RWPE1 (cell line): ENCODE measurements around the gene NQO1.

Source experiments
- CTCF ChIA-PET: fragments of 350-600 bp; sonication (Branson Sonifier 250); formaldehyde crosslinking; extraction: SDS; loops from one replicate; lab custom pipeline; 2021; lab: Yijun Ruan, JAX
- POLR2A ChIA-PET: fragments of 400-600 bp; formaldehyde crosslinking; extraction: SDS; loops from one replicate; lab custom pipeline; 2020; ENCODE audit warnings: antibody characterized with exemption; ENCODE audit not compliant: low non-redundant PET; lab: Yijun Ruan, JAX
- DNase-seq: peaks from one replicate; pipeline ENCODE4 v3.0.0; 2012; ENCODE audit warnings: low spot score
- H3K27ac ChIP-seq: fragments of 450-650 bp; 2 replicates; pipeline ENCODE4 v1.5.1; 2017
- TF ChIP-seq, protein P1 (sequence below): fragments of 450-650 bp; conservative IDR thresholded peaks from 2 replicates; pipeline ENCODE4 v1.5.1; 2017; ENCODE audit warnings: low read depth, mild to moderate bottlenecking

The NQO1 gene

DNA sequence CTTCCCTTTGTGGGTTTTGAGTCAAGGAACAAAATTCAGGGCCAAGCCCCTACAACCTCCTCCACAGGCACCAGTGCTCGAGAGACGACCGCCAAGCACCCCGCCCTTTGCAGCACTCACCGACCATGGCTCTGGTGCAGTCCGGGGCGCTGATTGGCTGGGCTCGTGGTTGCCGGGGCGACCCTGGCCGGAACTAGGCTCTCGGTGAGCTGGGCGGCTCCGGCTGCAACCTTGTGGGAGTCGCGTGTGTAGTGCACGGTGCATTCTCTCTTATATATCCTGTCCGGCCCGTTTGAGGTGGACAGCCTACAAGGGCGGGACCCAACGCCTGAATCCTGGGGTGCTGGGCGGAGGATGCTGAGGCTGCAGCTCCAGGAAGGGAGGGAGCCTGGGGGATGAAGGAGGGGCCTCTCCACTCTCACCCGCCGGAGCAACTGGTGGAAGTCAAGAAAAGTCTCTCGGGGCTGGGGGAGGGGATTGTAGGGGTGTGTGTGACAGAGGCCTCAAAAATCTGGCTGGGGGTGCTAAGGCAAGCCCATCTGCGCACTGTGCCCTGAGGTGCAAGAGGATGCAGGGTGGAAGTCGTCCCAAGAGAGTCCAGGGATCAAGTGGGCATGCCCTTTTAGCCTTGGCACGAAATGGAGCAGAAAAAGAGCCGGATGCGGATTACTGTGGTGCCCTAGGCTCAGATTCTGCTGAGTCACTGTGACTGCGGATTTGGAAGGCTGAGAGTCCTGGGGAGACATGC is at the start of gene NQO1:
NQO1 (minus strand) TSS at position 248 of the 748 bp plus-strand sequence; CDS start at position 127, 121 bp downstream.
- CTCF ChIA-PET, result interaction anchor here (0.7 to 0.8 kb wide), 2 partner anchors 28 to 1217 kb away, joined by 3 read pairs; partner anchors contain the start of gene NOB1
- DNase-seq, result peak; percentile 96
- TF ChIP-seq, protein P1, sequence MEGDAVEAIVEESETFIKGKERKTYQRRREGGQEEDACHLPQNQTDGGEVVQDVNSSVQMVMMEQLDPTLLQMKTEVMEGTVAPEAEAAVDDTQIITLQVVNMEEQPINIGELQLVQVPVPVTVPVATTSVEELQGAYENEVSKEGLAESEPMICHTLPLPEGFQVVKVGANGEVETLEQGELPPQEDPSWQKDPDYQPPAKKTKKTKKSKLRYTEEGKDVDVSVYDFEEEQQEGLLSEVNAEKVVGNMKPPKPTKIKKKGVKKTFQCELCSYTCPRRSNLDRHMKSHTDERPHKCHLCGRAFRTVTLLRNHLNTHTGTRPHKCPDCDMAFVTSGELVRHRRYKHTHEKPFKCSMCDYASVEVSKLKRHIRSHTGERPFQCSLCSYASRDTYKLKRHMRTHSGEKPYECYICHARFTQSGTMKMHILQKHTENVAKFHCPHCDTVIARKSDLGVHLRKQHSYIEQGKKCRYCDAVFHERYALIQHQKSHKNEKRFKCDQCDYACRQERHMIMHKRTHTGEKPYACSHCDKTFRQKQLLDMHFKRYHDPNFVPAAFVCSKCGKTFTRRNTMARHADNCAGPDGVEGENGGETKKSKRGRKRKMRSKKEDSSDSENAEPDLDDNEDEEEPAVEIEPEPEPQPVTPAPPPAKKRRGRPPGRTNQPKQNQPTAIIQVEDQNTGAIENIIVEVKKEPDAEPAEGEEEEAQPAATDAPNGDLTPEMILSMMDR, result no peak
- POLR2A ChIA-PET, result interaction anchor here (0.6 kb wide), 2 partner anchors 158 to 562 kb away, joined by 3 to 10 read pairs; no protein-coding TSS in a partner anchor
- peak within 1 kb of the TSS; percentile 98 for H3K27ac ChIP-seq

DNA sequence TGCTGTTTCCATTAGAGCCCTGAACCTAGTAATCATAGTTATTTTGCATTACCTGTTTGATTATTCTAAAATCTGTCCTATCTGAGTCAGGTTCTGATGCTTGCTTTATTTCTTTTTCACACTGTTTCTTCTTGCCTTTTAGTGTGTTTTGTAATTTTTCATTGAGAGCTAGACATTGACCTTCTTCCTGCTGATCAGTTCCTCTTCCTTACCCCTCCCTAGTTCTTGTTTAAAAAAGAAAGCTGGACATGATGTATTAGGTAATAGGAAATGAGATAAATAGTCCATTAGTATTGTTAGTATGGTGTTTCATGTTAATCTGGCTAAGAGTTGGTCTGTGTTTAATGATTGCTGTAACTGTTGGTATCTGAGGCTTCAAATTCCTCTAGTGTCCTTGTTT is 49.2 kb upstream of the NQO1 start:
- H3K27ac ChIP-seq, result no peak overlapping the region
- ChIA-PET POLR2A (no interaction called here), CTCF (no interaction called here)
- DNase-seq, result no peak
- TF ChIP-seq, protein P1, result no peak

DNA sequence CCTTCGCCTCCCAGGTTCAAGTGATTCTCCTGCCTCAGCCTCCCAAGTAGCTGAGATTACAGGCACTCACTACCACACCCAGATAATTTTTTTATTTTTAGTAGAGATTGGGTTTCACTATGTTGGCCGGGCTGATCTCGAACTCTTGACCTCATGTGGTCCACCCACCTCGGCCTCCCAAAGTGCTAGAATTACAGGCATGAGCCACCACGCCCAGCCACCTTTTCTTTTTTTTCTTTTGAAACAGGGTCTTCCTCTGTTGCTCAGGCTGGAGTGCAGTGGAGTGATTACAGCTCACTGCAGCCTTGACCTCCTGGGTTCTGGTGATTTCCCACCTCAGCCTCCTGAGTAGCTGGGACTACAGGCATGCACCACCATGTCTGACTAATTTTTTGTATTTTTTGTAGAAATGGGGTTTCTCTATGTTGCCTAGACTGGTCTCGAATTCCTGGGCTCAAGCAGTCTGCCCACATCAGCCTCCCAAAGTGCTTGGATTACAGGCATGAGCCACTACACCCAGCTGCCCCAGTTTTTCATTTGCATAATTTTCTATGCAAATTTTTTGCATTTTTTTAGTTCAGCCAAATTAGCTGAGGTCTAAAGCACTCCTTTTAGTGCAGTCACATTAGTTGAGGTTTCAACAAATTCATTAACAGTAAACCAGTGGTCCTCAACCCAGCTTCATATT is 47.0 kb upstream of the NQO1 start:
- no peak overlapping the region for H3K27ac ChIP-seq
- DNase-seq, result no peak
- CTCF ChIA-PET, result no interaction called here
- TF ChIP-seq, protein P1, result no peak
- POLR2A ChIA-PET, result no interaction called here

DNA sequence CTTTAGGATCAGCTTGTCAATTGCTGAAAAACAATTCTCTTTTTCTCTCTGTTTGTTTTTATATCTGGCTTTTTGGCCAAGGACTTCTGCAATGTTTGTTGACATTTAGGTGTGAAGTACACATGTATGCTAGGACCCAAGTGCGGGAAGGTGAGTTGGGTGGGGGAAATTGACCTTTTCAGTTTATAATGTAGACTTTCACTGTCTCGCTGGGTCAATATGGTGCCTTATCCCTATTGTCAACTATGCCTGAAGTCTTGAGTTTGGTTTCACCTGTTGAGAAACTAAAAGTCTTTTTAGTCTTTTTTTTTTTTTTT is 45.2 kb upstream of the NQO1 start:
- ChIA-PET CTCF (no interaction called here), POLR2A (no interaction called here)
- H3K27ac ChIP-seq, result no peak overlapping the region
- TF ChIP-seq, protein P1, result no peak
- DNase-seq, result no peak

DNA sequence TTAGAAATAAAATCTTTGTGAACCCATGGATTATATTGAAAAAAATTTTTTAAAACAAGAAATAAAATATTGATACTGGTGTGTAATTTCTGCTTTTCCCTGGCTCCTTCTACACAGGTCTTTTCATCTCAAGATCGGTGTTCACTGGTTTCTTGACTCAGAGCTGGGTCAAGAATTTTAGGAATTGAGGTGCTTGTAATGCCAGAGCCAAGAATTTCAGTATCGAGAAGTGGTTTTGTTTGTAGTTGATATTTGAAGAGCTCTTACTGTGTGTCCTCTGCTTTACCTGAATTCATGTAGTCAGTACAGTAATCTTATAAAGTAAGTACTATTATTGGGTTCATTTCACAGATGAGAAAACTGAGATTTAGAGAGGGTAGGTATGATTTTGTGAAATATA is 43.0 kb upstream of the NQO1 start:
- POLR2A ChIA-PET, result no interaction called here
- CTCF ChIA-PET, result interaction anchor here (0.6 kb wide), 2 partner anchors 375 to 683 kb away, joined by 3 read pairs; no protein-coding TSS in a partner anchor
- H3K27ac ChIP-seq, result no peak overlapping the region
- DNase-seq, result no peak
- TF ChIP-seq, protein P1, result no peak

DNA sequence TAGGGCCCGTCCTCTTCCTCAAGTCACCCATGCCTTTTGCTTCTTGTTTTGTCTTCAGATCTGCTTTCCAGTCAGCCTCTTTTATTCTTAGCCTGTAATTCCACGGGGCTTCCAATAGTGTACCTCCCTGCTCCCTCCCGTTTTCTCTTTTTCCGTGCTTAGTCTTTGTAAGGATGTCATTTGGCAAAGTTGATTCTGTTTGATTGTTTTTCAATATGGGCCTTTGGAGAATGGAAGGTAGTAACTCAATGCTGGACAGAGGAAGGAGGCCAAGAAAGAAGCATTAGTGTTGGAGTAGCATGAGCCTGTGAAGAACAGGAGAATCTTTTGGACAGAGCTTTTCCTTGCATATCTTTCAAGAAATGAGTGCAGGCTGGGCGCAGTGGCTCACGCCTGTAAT is 42.3 kb upstream of the NQO1 start:
- ChIA-PET POLR2A (no interaction called here), CTCF (interaction anchor here (0.6 kb wide), 1 partner anchor 684 kb away, joined by 3 read pairs; no protein-coding TSS in a partner anchor)
- DNase-seq, result no peak
- H3K27ac ChIP-seq, result no peak overlapping the region
- TF ChIP-seq, protein P1, result no peak
